ENCODE results near the gene NOS1AP. TPM values are rescaled to one million over a fixed set of nuclear protein-coding genes. Genes with fewer than 3 reads are reported as not detected.

Gene NOS1AP
- total RNA-seq, 1 experiment from 2014 or later: 5.3 TPM

GRCh38 chr1:162253790-162254189 lies 184.3 kb downstream of the NOS1AP start:
- no TSS peak for BruUV-seq (replicated peaks)
- CTCF ChIA-PET: no interaction called here

GRCh38 chr1:162256287-162256686 lies 186.8 kb downstream of the NOS1AP start:
- H3K4me1 ChIP-seq (ENCODE audit: control insufficient read depth in 1 of 2, insufficient read depth in 2 of 2, low read length in 2 of 2): no peaks in the 10 kb centered on the region
- no peaks in the 10 kb centered on the region for H3K9me3 ChIP-seq (ENCODE audit: control insufficient read depth in 1 of 2, insufficient read depth in 1 of 2, low read depth in 1 of 2, low read length in 2 of 2)
- no peak for ATAC-seq
- CTCF ChIA-PET: no interaction called here
- no peaks in the 10 kb centered on the region for H3K79me2 ChIP-seq (ENCODE audit: insufficient read depth, low read length)
- H2AFZ ChIP-seq (ENCODE audit: low read depth, low read length, poor library complexity, severe bottlenecking): no peak overlapping the region
- no peak for TF ChIP-seq EZH2phosphoT487 (IDR thresholded peaks at IDR 0.05; ENCODE audit: borderline replicate concordance)
- TF ChIP-seq ZBTB33 (IDR thresholded peaks at IDR 0.05; ENCODE audit: extremely low read depth, insufficient replicate concordance, low read length): no peak
- TF ChIP-seq CBX3 (IDR thresholded peaks at IDR 0.05; ENCODE audit: low read depth): no peak
- TF ChIP-seq POLR2A (IDR thresholded peaks at IDR 0.05; ENCODE audit: borderline replicate concordance, extremely low read depth, insufficient read depth, insufficient read length): no peak
- no peak for TF ChIP-seq CTCF (IDR thresholded peaks at IDR 0.05 in 2 of 3, conservative IDR thresholded peaks at IDR 0.05 in 1 of 3; ENCODE audit: borderline replicate concordance in 1 of 3, insufficient read depth in 1 of 3, low read depth in 2 of 3, low read length in 2 of 3)
- no peak overlapping the region for H3K27ac ChIP-seq (ENCODE audit: low read depth, low read length)
- no peak overlapping the region for H3K9ac ChIP-seq (ENCODE audit: low read length)
- POLR2A ChIA-PET: no interaction called here
- H4K20me1 ChIP-seq (ENCODE audit: insufficient read depth): no peaks in the 10 kb centered on the region
- H3K9me2 ChIP-seq (ENCODE audit: insufficient read depth): no peaks in the 10 kb centered on the region
- H3K4me2 ChIP-seq (ENCODE audit: low read length): no peak overlapping the region
- intact Hi-C loops (cut with micrococcal nuclease): no loop called here
- no peaks in the 10 kb centered on the region for H3K27me3 ChIP-seq (ENCODE audit: insufficient read depth, low read length)
- BruUV-seq (replicated peaks): no TSS peak
- H3K36me3 ChIP-seq (ENCODE audit: control insufficient read depth in 1 of 2, insufficient read depth in 2 of 2, low read length in 2 of 2): no peaks in the 10 kb centered on the region
- DNase-seq (ENCODE audit: low read depth, low spot score): no peak
- H3K4me3 ChIP-seq (replicated peaks in 1 of 2; ENCODE audit: low read depth in 1 of 2, low read length in 2 of 2): no peak overlapping the region
- RAD21 ChIA-PET (ENCODE audit: low non-redundant PET in 1 of 2, low total read pairs in 2 of 2, uncharacterized antibody in 2 of 2, unreplicated experiment in 2 of 2): no interaction called here

More at GRCh38 chr1:162253790-162254189, 184.3 kb downstream of the NOS1AP start:
- no peak overlapping the region for H3K9ac ChIP-seq (ENCODE audit: low read length)
- H3K9me2 ChIP-seq (ENCODE audit: insufficient read depth): no peaks in the 10 kb centered on the region
- no peak overlapping the region for H3K4me3 ChIP-seq (replicated peaks in 1 of 2; ENCODE audit: low read depth in 1 of 2, low read length in 2 of 2)
- no peaks in the 10 kb centered on the region for H3K9me3 ChIP-seq (ENCODE audit: control insufficient read depth in 1 of 2, insufficient read depth in 1 of 2, low read depth in 1 of 2, low read length in 2 of 2)
- no peak overlapping the region for H2AFZ ChIP-seq (ENCODE audit: low read depth, low read length, poor library complexity, severe bottlenecking)
- H3K27me3 ChIP-seq (ENCODE audit: insufficient read depth, low read length): no peaks in the 10 kb centered on the region
- no peak for TF ChIP-seq ZBTB33 (IDR thresholded peaks at IDR 0.05; ENCODE audit: extremely low read depth, insufficient replicate concordance, low read length)
- TF ChIP-seq ELF1 (IDR thresholded peaks at IDR 0.05; ENCODE audit: borderline replicate concordance, low read depth): no peak
- TF ChIP-seq SIN3A (IDR thresholded peaks at IDR 0.05; ENCODE audit: low read depth): no peak
- TF ChIP-seq EZH2phosphoT487 (IDR thresholded peaks at IDR 0.05; ENCODE audit: borderline replicate concordance): no peak
- no peaks in the 10 kb centered on the region for H3K4me1 ChIP-seq (ENCODE audit: control insufficient read depth in 1 of 2, insufficient read depth in 2 of 2, low read length in 2 of 2)
- ChIA-PET RAD21 (ENCODE audit: low non-redundant PET in 1 of 2, low total read pairs in 2 of 2, uncharacterized antibody in 2 of 2, unreplicated experiment in 2 of 2) (no interaction called here), POLR2A (no interaction called here)
- DNase-seq (ENCODE audit: low read depth, low spot score) (no peak), ATAC-seq (no peak)
- H4K20me1 ChIP-seq (ENCODE audit: insufficient read depth): no peaks in the 10 kb centered on the region
- H3K79me2 ChIP-seq (ENCODE audit: insufficient read depth, low read length): no peaks in the 10 kb centered on the region
- no peaks in the 10 kb centered on the region for H3K36me3 ChIP-seq (ENCODE audit: control insufficient read depth in 1 of 2, insufficient read depth in 2 of 2, low read length in 2 of 2)
- no peak overlapping the region for H3K4me2 ChIP-seq (ENCODE audit: low read length)
- H3K27ac ChIP-seq (ENCODE audit: low read depth, low read length): no peak overlapping the region
- intact Hi-C loops (cut with micrococcal nuclease): no loop called here
